GM23338 (cell line): ENCODE measurements around the gene MAN1A2. TPM values are rescaled to one million over a fixed set of nuclear protein-coding genes. Genes with fewer than 3 reads are reported as not detected.

Experiments
- ATAC-seq: fragments of 200-7000 bp; cut with Tn5 transposase; 3 replicates; pipeline ENCODE4 v1.9.1; 2020
- DNase-seq: peaks from one replicate; pipeline ENCODE4 v3.0.0-alpha.2; 2015; ENCODE audit warnings: low spot score
- H2AFZ ChIP-seq: fragments of 200-600 bp; sonication (generic); 2 replicates; pipeline ENCODE4 v1.8.0; 2016; ENCODE audit warnings: antibody characterized with exemption, mild to moderate bottlenecking, moderate library complexity
- H3F3A ChIP-seq: fragments of 200-600 bp; sonication (generic); replicated peaks from 2 replicates; pipeline ENCODE4 v1.8.0; 2017; ENCODE audit warnings: antibody characterized with exemption, mixed run types, low read depth
- H3K27ac ChIP-seq: fragments of 200-600 bp; sonication (generic); 2 replicates; pipeline ENCODE4 v1.6.1; 2016; ENCODE audit warnings: low read depth
- H3K27me3 ChIP-seq: fragments of 200-600 bp; sonication (generic); 2 replicates; pipeline ENCODE4 v1.8.0; 2016; ENCODE audit warnings: mild to moderate bottlenecking, mixed run types, moderate library complexity; ENCODE audit not compliant: insufficient read depth
- H3K36me3 ChIP-seq: fragments of 200-600 bp; sonication (generic); 2 replicates; pipeline ENCODE4 v1.8.0; 2016; ENCODE audit warnings: mild to moderate bottlenecking; ENCODE audit not compliant: insufficient read depth
- H3K4me1 ChIP-seq: fragments of 200-600 bp; sonication (generic); 2 replicates; pipeline ENCODE4 v1.8.0; 2016; ENCODE audit warnings: mild to moderate bottlenecking, moderate library complexity; ENCODE audit not compliant: insufficient read depth
- H3K4me2 ChIP-seq: fragments of 200-600 bp; sonication (generic); 2 replicates; pipeline ENCODE4 v1.7.1; 2017; ENCODE audit warnings: mixed run types
- H3K4me3 ChIP-seq: fragments of 200-600 bp; sonication (generic); 2 replicates; pipeline ENCODE4 v1.6.1; 2016; ENCODE audit warnings: mixed run types
- H3K79me2 ChIP-seq: fragments of 200-600 bp; sonication (generic); replicated peaks from 2 replicates; pipeline ENCODE4 v1.8.0; 2017; ENCODE audit warnings: mild to moderate bottlenecking; ENCODE audit not compliant: insufficient read depth
- H3K9me2 ChIP-seq: fragments of 200-600 bp; sonication (generic); 2 replicates; pipeline ENCODE4 v1.8.0; 2017; ENCODE audit not compliant: insufficient read depth
- H4K20me1 ChIP-seq: fragments of 200-600 bp; sonication (generic); replicated peaks from 2 replicates; pipeline ENCODE4 v1.8.0; 2017; ENCODE audit warnings: mild to moderate bottlenecking; ENCODE audit not compliant: insufficient read depth
- H3K27ac Mint-ChIP-seq: 2 replicates; pipeline ENCODE4 v1.8.0; 2020; ENCODE audit warnings: inconsistent platforms, mild to moderate bottlenecking, moderate library complexity, mixed read lengths
- H3K27me3 Mint-ChIP-seq: 3 replicates; pipeline ENCODE4 v1.8.0; 2022; ENCODE audit warnings: low read depth, mild to moderate bottlenecking, moderate library complexity, mixed read lengths, inconsistent platforms; ENCODE audit not compliant: insufficient read depth, poor library complexity
- H3K36me3 Mint-ChIP-seq: 3 replicates; pipeline ENCODE4 v1.8.0; 2021; ENCODE audit warnings: low read depth, mild to moderate bottlenecking, inconsistent platforms, moderate library complexity, mixed read lengths
- H3K4me1 Mint-ChIP-seq: 3 replicates; pipeline ENCODE4 v1.8.0; 2020; ENCODE audit warnings: mild to moderate bottlenecking, inconsistent platforms, mixed read lengths
- H3K4me3 Mint-ChIP-seq: 3 replicates; pipeline ENCODE4 v1.8.0; 2021; ENCODE audit warnings: moderate library complexity, mild to moderate bottlenecking, inconsistent platforms, mixed read lengths
- H3K9me3 Mint-ChIP-seq: 3 replicates; pipeline ENCODE4 v1.8.0; 2020; ENCODE audit warnings: moderate library complexity, mild to moderate bottlenecking, inconsistent platforms, mixed read lengths
- CREB1 ChIP-seq: fragments of 250-450 bp; sonication (Bioruptor Pico); IDR thresholded peaks from 2 replicates; pipeline ENCODE4 v1.5.0; 2020; ENCODE audit warnings: low read depth, mild to moderate bottlenecking, moderate library complexity
- EZH2 ChIP-seq: fragments of 200-600 bp; sonication (generic); IDR thresholded peaks from one replicate; pipeline ENCODE4 v1.8.0; 2017; ENCODE audit warnings: antibody characterized with exemption, mild to moderate bottlenecking, low read depth; ENCODE audit not compliant: unreplicated experiment
- EZH2phosphoT487 ChIP-seq: fragments of 200-600 bp; sonication (generic); IDR thresholded peaks from one replicate; pipeline ENCODE4 v1.8.1; 2018; ENCODE audit warnings: antibody characterized with exemption; ENCODE audit not compliant: unreplicated experiment
- JUNB ChIP-seq: IDR thresholded peaks from one replicate; pipeline ENCODE4 v1.6.1; 2016; ENCODE audit warnings: antibody characterized with exemption; ENCODE audit not compliant: unreplicated experiment
- NANOG ChIP-seq: IDR thresholded peaks from 2 replicates; pipeline ENCODE4 v1.6.1; 2016; ENCODE audit warnings: antibody characterized with exemption, borderline replicate concordance
- POLR2AphosphoS5 ChIP-seq: IDR thresholded peaks from 2 replicates; pipeline ENCODE4 v1.6.1; 2016; ENCODE audit warnings: antibody characterized with exemption, low read depth
- STAT1 ChIP-seq: IDR thresholded peaks from one replicate; pipeline ENCODE4 v1.6.1; 2016; ENCODE audit warnings: antibody characterized with exemption; ENCODE audit not compliant: unreplicated experiment
- ZNF114 ChIP-seq: fragments of 250-450 bp; sonication (Bioruptor Pico); IDR thresholded peaks from 2 replicates; pipeline ENCODE4 v1.5.0; 2020; ENCODE audit warnings: mild to moderate bottlenecking, moderate library complexity
- polyA plus RNA-seq: library from polyadenylated mRNA; unstranded; fragments of >200 nt; fragmentation: Nextera tagmentation; extraction: Ambion mirVana; gene quantifications from 2 replicates; pipeline ENCODE4 v1.2.1, GENCODE V29; 2016
- total RNA-seq: library from RNA; depleted of rRNA; stranded (reverse); fragments of >200 nt; shearing (Covaris generic); gene quantifications from 2 replicates; pipeline ENCODE4 v1.2.3, GENCODE V29; 2014
- TF ChIP-seq, protein P1 (sequence below): fragments of 250-450 bp; sonication (Bioruptor Pico); IDR thresholded peaks from 2 replicates; pipeline ENCODE4 v1.5.0; 2020; ENCODE audit warnings: mild to moderate bottlenecking, moderate library complexity

Gene MAN1A2
- total and polyA plus RNA-seq, 2 experiments from 2014 or later = 18.6 to 22.2 TPM

- TF ChIP-seq, protein P1, sequence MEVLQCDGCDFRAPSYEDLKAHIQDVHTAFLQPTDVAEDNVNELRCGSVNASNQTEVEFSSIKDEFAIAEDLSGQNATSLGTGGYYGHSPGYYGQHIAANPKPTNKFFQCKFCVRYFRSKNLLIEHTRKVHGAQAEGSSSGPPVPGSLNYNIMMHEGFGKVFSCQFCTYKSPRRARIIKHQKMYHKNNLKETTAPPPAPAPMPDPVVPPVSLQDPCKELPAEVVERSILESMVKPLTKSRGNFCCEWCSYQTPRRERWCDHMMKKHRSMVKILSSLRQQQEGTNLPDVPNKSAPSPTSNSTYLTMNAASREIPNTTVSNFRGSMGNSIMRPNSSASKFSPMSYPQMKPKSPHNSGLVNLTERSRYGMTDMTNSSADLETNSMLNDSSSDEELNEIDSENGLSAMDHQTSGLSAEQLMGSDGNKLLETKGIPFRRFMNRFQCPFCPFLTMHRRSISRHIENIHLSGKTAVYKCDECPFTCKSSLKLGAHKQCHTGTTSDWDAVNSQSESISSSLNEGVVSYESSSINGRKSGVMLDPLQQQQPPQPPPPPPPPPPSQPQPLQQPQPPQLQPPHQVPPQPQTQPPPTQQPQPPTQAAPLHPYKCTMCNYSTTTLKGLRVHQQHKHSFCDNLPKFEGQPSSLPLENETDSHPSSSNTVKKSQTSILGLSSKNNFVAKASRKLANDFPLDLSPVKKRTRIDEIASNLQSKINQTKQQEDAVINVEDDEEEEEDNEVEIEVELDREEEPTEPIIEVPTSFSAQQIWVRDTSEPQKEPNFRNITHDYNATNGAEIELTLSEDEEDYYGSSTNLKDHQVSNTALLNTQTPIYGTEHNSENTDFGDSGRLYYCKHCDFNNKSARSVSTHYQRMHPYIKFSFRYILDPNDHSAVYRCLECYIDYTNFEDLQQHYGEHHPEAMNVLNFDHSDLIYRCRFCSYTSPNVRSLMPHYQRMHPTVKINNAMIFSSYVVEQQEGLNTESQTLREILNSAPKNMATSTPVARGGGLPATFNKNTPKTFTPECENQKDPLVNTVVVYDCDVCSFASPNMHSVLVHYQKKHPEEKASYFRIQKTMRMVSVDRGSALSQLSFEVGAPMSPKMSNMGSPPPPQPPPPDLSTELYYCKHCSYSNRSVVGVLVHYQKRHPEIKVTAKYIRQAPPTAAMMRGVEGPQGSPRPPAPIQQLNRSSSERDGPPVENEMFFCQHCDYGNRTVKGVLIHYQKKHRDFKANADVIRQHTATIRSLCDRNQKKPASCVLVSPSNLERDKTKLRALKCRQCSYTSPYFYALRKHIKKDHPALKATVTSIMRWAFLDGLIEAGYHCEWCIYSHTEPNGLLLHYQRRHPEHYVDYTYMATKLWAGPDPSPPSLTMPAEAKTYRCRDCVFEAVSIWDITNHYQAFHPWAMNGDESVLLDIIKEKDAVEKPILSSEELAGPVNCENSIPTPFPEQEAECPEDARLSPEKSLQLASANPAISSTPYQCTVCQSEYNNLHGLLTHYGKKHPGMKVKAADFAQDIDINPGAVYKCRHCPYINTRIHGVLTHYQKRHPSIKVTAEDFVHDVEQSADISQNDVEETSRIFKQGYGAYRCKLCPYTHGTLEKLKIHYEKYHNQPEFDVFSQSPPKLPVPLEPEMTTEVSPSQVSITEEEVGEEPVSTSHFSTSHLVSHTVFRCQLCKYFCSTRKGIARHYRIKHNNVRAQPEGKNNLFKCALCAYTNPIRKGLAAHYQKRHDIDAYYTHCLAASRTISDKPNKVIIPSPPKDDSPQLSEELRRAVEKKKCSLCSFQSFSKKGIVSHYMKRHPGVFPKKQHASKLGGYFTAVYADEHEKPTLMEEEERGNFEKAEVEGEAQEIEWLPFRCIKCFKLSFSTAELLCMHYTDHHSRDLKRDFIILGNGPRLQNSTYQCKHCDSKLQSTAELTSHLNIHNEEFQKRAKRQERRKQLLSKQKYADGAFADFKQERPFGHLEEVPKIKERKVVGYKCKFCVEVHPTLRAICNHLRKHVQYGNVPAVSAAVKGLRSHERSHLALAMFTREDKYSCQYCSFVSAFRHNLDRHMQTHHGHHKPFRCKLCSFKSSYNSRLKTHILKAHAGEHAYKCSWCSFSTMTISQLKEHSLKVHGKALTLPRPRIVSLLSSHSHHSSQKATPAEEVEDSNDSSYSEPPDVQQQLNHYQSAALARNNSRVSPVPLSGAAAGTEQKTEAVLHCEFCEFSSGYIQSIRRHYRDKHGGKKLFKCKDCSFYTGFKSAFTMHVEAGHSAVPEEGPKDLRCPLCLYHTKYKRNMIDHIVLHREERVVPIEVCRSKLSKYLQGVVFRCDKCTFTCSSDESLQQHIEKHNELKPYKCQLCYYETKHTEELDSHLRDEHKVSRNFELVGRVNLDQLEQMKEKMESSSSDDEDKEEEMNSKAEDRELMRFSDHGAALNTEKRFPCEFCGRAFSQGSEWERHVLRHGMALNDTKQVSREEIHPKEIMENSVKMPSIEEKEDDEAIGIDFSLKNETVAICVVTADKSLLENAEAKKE = no peak
- TF ChIP-seq POLR2AphosphoS5 = no peak
- no peak for TF ChIP-seq STAT1
- no peak for TF ChIP-seq NANOG
- no peak for TF ChIP-seq EZH2phosphoT487
- no peak for TF ChIP-seq CREB1 (CRISPR knock-in tag)
- no peak for TF ChIP-seq JUNB
- no peak for TF ChIP-seq ZNF114
Measured at GRCh38 chr1:117564227-117565075, 197.2 kb downstream of the MAN1A2 start (continued).

GRCh38 chr1:117565076-117565556, 197.9 kb downstream of the MAN1A2 start:
- Histone ChIP-seq H2AFZ (no peak overlapping the region), H3K79me2 (no peaks in the 10 kb centered on the region), H3K9me2 (no peaks in the 10 kb centered on the region; the same call in 1 of the 2 replicates), H3K4me3 (no peak overlapping the region), H3K36me3 (no peaks in the 10 kb centered on the region), H3F3A (no peaks in the 10 kb centered on the region), H3K4me1 (no peaks in the 10 kb centered on the region), H3K27ac (no peak overlapping the region), H3K4me2 (no peak overlapping the region), H4K20me1 (no peaks in the 10 kb centered on the region), H3K27me3 (no peaks in the 10 kb centered on the region)
- H3K4me3 Mint-ChIP-seq = no peak overlapping the region
- no peak overlapping the region for H3K27ac Mint-ChIP-seq
- TF ChIP-seq EZH2phosphoT487 (no peak), POLR2AphosphoS5 (no peak), CREB1 (CRISPR knock-in tag) (no peak), EZH2 (no peak), ZNF114 (no peak)
- H3K4me1 Mint-ChIP-seq = peaks cover 2% of the 10 kb centered on the region; the same call in 1 of the 3 replicates
- no peaks in the 10 kb centered on the region for H3K36me3 Mint-ChIP-seq
- DNase-seq (no peak), ATAC-seq (no peak)
- H3K9me3 Mint-ChIP-seq = peaks cover under 1% of the 10 kb centered on the region; the same call in 1 of the 3 replicates
- peaks cover 4% of the 10 kb centered on the region for H3K27me3 Mint-ChIP-seq
